ENCODE data around the gene CLN5.
A peak's percentile ranks its signal among the peaks of the same experiment; 100 is the strongest.
"Not testable (repeated sequence)": the region's sequence is repeated elsewhere in the genome, so short reads cannot be mapped to it uniquely, and the experiment has no call there.

Gene CLN5

DNA sequence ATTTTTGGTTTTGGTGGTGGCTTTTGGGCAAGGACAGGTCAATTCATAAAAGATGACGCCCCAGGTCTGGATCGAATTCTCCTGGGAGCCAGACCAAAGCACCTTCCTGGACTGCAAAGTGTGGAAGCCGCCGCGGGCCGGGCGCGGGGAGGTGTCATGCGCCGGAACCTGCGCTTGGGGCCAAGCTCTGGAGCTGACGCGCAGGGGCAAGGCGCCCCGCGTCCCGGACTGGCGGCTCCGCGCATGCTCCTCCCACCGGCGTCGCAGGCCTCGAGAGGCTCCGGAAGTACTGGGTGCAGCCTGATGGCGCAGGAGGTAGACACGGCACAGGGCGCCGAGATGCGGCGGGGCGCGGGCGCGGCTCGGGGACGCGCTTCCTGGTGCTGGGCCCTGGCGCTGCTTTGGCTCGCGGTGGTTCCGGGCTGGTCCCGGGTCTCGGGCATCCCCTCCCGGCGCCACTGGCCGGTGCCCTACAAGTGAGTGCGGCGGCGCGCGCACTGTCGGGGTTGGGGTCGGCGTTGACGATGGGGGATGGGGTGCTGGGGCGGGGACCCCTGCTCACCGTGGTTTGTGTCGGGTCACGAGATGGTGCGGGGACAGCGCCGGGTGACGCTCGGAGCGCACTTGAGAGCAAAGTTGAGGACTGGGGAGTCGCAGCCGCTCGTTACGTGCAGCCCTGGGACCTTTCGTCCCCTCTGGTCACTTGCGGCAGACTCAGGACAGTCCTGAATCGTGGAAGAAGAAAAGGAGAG, at the start of gene CLN5:
Gene CLN5, plus strand, starts transcription at position 286 of the 752 bp plus-strand sequence. Its CDS starts 18 bp downstream, at position 304.
- peak; percentile 74 for DNase-seq

DNA sequence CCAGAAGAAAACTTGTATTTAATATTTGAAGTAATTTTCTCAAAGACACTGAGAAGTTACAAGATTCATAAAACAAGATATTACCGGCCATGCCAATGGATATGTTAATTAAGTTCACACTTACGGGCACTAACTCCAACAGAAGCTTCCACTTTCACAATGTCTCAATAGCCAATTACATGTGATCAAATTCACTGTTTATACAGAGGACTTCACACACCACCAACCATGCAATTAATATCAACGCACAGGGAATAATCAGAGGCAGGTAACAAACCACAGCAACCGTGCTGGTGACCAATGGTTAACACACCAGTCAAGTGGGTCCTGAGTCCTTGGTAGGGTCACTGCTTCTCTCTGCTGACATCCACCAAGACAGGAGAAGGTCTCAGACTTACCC, 49.5 kb upstream of the CLN5 start:
- DNase-seq = no peak

DNA sequence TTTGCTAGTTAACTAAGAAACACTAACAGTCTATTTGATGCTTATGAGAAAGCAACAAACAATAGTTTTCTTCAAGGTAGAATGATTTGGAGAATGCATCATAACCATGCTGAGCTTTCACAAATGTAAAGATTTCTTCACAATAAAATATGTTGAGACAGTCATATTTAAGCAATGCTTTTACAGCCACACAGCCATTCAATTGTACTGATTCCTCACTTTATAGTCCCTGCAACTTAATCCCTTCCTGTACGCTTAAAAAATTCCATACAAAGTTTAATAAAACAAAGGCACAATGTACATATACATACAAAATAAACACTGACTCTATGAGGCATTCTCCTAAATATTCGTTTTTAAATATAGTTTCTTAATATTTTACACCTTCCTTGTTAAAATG, 48.2 kb upstream of the CLN5 start:
- DNase-seq = no peak

DNA sequence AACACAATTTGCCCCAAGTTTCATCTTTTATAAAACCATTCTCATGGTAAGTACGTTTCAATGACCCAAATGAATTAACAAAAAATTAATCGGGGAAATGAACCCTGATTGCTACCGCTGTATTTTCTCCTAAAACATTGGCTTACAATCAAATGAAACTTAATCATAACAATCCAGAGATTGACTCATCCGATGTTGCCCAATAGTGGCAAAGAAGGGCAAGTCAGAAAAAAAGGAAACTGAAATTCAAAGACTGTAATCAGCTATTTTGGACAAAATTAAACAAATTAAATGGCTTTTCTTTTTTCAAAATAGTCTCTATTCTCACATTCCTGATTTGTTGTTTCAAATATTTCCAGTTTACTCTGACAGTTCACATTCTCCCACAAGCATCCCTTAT, 47.4 kb upstream of the CLN5 start:
- DNase-seq = no peak

DNA sequence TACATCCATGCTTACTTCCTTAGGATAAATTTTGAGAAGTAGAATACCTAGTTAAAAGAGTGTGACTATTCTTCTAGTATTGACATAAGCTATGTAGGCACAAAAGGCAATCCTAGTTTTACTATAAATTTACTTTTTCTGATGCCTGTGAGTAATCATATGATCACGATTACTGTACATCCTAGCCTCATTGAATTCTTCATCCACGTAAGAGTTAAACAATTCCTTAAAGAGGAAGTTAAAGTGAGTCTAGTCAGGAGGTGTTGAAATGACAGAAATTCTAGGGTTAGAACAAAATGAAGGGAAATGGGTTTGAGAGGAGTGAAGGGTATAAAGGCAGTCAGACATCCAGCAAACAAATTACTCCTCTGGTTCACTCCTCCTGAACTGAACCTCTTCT, 43.7 kb upstream of the CLN5 start, which contains the start of gene ACOD1:
Gene ACOD1, plus strand, starts transcription at position 363 of the 400 bp plus-strand sequence. CDS start 48 bp downstream, outside the sequence.
- no peak for DNase-seq

DNA sequence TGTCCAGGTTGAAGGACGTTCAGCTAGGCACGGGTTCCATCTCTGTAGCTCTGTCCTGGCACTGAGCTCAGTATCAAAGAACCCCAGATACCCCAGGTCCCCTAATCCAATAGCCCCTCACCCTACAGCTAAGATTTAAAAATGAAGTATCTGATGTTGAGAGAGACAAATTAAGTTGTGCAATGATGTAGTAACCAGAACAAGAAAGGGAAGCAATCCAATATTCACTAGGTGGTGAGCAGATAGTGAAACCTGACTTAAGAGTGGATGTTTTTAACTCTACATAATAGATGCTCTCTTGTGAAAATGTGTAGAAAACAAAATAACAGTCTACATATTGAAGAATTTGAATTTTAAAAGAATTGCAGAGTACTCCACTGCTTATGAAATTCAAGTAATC, 41.8 kb upstream of the CLN5 start:
- no peak for DNase-seq

DNA sequence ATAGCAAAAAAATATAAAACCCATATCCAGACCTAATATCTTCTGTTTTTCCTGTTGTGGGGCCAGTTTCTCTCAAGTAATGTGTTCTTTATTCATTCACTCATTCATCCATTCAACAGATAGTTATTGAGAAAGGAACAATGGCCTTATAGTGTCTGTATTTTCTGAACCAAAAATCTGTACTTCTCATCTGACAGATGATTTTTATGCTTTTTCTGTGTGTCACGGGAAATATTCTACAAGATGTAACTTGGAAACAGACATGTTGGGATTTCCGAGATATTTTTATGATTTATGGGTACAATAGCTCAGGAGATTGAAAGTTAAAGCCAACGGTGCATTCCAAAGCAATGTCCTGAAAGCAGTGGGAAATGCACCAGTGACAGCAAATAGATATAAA, 37.9 kb upstream of the CLN5 start:
- no peak for DNase-seq

DNA sequence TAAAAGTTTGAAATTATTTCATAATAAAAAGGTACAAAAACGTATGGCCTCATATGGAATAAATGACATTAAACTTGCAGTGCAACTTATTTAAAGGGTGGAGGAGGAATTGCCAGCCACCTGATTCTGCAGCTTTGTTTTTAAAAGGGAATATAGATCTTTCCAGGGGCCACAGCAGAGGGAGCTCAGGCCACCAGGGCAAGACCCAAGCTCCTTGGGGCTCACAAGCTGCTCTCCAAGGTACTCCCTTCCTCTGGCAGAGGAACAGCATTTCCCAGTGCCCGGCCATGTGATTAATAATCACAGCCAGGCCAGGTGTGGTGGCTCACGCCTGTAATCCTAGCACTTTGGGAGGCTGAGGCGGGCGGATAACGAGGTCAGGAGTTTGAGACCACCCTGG, 37.3 kb upstream of the CLN5 start:
- no peak for DNase-seq

DNA sequence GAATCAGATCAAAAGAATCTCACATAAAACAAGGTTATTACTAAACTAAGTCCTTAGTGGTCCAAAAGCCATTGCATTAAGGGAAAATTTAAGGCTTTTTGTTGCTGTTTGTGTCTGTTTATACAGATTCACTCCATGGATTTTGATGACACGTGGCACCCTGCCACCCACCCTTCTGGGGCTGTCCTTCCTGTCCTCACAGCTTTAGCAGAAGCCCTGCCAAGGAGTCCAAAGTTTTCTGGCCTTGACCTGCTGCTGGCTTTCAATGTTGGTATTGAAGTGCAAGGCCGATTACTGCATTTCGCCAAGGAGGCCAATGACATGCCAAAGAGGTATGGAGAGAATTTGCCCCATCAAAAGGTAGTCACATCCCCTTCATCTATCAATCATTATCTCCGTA, 36.7 kb upstream of the CLN5 start:
- DNase-seq = no peak

DNA sequence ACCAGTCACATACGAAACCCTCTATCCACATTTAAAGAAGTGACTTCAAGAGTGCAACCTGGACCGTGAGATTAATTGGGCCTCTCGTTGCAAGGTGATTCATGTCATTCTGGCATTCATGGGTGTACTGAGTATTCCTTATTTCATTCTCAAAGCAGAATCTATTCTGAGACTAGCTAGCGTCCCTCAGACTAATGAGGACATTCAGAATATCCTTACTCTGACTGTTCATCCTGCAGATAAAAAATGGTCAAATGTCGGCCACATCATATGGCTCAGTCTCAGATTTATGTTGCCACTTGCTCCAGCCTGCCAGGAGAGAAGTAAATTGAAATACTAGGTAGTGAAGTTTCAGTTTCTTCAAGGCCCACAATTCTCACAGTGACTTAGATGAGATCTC, 36.2 kb upstream of the CLN5 start:
- DNase-seq = no peak

DNA sequence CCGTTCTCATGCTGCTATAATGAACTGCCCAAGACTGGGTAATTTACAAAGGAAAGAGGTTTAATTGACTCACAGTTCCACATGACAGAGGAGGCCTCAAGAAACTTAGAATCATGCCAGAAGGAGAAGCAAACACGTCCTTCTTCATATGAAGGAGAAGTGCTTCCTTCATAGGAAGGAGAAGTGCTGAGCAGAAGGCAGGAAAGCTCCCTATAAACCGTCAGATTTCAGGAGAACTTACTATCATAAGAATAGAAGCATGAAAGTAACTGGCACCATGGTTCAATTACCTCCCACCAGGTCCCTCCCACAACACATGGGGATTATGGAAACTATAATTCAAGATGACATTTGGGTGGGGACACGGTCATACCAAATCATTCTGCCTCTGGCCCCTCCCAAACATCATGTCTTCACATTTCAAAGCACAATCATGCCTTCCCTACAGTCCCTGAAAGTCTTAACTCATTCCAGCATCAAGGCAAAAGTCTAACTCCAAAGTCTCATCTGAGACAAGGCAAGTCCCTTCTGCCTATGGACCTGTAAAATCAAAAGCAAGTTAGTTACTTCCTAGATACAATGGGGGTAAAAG, 32.9 kb upstream of the CLN5 start:
- DNase-seq = no peak

DNA sequence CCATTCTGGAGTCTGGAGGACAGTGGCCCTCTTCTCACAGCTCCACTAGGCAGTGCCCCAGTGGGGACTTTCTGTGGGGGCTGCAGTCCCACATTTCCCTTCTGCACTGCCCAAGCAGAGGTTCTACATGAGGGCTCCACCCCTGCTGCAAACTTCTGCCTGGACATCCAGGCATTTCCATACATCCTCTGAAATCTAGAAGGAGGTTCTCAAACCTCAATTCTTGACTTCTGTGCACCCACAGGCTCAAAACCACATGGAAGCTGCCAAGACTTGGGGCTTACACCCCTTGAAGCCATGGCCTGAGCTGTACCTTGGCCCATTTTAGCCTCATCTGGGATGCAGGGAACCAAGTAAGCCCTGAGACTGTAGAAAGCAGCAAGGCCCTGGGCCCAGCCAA, 32.1 kb upstream of the CLN5 start:
- not testable (repeated sequence) for DNase-seq

DNA sequence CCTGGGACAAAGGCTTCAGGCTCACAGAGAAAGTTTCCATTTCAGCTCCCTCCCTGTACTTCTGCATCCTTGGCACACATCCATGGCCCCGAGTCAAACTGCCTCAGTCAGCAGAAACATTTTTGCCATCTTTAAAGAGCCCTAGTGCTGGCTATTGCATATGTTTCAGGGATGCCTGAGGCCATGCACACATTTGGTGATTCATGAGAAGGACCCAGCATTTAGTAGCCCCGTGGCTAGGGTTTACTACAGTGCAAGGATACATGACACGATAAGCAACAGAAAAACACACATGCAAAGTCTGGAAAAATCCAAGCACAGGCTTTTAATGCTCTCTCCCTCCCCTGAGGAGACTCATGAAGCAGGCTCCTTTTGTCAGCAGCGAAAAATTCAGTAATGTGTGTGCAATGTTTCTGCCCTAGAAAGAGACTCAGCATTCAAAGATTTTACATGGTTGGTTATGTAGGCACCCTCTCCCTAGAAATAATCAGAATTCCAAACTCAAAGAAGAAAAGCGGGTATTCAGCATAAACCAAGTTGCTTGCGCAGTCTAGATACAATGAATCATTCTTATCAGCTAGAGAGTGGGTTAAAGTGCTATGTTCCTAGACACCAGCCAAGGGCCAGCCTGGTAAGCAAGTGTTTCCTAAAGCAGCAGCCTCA, 26.0 kb upstream of the CLN5 start:
- DNase-seq = no peak

DNA sequence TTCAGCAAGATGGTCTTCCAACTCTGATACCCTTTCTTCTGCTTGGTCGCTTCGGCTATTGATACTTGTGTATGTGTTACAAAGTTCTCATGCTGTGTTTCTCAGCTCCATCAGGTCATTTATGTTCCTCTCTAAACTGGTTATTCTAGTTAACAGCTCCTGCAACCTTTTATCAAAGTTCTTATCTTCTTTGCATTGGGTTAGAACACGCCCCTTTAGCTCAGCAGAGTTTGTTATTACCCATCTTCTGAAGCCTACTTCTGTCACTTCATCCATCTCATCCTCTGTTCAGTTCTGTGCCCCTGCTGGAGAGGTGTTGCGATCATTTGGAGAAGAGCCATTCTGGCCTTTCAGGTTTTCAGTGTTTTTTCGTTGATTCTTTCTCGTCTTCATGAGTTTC, 24.9 kb upstream of the CLN5 start:
- no peak for DNase-seq

DNA sequence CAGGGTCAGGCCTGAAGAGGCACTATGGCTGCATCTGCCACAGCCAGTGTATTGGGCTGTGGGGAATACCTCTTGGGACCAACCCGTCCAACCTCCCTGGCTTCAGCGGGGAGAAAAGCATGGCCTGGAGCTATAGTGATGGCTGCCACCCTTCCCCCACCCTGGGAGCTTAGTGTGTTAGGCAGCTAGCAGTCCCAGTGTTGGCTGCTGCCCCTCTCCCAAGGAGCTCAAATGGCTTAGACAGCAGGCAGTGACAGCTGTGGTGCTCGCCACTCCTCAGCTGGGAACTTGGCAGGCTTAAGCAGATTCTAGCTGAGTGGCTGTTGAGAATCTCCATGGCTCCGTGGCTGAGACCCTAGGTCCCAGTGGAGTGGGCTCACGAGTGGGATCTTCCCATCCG, 23.8 kb upstream of the CLN5 start:
- peak; percentile 92 for DNase-seq

DNA sequence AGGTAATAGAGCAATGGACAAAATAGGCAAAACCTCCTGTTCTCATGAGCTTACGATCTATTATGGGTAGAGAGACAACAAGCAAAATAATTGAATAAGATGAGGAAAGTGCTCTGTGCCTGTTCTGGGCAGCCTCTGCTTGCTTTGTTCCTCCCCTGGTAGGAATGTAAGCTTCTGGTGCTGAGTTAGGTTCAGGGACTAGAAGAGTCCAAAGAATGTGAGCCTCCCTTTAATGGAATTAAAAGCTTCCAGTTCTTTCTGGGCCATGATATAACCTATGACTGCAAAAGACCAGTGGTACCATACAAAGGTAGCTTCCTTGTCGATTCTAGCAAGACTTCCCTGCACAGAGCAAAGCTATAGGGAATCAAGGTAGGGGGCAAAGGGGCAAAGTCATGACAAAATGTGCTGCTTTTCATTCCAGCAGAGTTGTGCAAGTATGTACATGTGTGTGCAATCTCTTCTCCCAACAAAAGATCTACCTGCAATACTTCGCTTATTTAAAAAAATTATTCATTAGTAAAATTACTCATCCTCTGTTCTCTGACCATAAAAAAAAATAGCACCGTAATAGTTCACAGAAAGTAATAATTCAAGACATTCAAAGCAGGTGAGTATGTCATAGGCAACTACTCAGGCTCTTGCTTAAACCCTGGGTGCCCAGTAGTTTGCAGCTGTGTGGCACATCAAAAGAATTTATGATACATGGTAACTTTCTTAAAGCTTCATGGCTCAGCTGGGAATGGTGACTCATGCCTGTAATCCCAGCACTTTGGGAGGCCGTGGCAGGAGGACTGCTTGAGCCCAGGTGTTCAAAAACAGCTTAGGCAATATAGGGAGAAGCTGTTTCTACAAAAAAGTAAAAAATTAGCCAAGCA, 22.2 kb upstream of the CLN5 start:
- DNase-seq = no peak

DNA sequence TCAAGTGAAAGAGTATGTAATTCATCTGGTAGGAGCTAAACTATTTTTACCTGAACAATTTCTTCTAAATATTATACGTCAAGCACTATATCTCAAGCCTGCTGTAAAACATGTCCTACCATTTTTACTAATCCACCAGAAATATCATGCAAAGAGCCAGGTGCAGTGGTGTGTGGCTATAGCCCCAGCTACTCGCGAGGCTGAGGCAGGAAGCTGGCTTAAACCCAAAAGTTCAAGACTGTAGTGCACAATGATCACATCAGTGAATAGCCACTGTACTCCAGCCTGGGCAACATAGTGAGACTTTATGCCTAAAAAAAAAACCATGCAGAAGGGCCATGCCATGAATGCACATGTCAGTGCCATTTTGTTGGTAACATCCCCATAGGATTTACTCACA, 20.7 kb upstream of the CLN5 start:
- DNase-seq = no peak

DNA sequence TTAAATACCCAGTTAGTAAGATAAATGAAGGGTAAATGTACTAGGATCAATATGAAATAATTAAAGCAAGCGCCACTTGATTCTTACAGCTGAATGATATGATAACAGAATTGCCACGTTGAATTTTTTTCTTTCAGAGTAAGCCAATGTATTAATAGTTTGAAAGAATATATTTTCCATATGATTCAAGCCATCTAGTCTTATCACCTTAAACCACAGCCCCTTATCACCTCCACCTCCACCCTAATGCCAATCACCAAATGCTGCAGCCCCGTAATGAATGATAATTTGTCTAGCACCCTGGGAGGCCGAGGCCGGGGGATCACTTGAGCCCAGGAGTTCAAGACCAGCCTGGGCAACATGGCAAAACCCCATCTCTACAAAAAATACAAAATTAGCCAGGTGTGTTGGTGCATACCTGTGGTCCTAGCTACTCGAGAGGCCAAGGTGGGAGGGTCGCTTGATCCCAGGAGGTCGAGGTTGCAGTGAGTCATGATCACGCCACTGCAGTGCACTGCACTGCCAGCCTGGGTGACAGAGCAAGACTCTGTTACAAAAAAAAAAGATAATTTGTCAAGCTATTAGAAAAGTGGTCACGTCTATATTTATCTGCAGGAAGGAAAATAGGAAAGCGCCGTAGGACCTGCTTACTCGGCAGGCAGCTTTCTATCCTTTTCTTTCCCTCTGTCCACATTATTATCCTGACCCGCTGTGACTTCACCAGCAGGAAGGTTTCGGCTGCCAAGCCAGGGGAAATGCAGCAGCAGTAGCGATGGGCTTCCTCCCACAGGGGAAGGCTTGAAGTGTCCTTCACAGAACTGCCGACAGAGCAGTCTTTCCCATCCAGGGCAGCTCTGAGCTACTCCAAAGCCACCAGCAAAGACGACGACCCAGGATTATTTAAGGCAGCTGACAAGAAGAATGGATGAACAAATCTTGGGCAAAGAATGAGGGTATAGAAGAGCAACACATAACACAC, 19.7 kb upstream of the CLN5 start:
- no peak for DNase-seq

DNA sequence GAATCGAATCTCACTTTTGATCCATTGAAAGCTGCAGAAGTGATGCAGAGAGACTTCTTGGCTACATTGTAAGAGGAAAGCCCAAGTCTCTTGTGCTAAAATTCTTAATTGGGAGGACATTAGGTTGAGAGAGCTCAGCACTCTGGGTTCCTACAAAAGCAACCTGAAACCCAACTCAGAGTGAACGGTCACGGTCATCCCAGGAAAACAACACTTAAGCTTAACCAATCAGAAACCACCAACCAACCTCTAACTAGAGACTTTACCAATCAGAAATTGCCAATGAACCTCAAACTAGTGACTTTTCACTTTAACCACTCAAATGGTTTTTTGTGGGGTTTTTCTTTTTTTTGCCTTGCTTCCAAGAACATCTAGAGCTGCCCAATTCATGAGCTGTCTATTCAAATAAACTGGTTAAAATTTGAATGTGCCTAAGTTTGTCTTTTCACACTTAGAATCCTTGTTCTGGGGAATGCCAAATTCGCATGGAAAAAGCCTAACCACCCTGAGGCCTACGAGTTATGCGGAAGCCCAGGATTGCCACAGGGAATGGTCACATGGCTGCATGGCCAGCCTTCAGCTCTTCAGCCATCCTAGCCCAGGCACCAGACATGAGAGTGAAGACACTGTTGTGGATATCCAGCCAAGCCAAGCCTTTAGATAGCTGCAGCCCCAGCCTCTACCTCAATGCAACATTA, 17.8 kb upstream of the CLN5 start:
- no peak for DNase-seq

DNA sequence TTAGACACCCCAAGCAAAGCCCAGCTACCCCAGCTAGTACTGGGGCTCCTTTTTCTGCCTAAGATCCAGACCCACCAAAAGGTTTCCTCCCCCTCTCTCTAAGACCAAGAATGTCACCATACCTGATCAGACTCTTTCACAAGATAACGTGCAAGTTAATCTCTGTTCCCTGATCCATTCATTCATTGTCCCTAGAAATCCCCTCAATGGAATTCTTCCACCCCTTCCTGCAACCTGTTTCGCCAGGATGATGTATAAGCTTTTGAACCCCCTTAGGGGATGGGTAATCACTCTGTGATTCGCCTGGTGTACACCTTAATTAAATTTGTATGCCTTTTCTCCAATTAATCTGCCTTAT, 17.3 kb upstream of the CLN5 start:
- no peak for DNase-seq

DNA sequence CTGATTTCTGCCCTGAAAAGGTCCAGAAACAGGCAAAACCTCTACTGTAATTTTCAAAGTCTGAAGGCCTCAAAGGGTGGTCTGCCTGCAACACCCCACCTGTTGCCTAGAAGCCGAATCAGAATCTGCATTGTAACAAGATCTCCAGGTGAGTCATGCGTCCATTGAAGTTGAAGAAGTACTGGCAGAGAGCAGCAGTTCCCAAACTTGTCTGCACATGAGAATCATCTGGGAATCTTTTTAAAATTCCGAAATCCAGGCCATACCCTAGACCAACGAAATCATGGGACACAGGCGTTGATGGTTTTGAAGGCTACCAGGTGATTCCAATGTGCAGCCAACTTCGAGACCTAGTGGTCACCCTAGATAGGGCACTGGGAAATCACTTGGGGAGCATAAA, 16.0 kb upstream of the CLN5 start:
- no peak for DNase-seq
